Measurements from ENCODE around the gene DCANP1. TPM values are rescaled to one million over a fixed set of nuclear protein-coding genes. Genes with fewer than 3 reads are reported as not detected.
A peak's percentile ranks its signal among the peaks of the same experiment; 100 is the strongest.

The DCANP1 gene
- total and polyA plus RNA-seq, 2 of the 13 experiments (the other 11 are each of a cell fraction or from before 2014, with no cell fraction given), result not detected

DNA sequence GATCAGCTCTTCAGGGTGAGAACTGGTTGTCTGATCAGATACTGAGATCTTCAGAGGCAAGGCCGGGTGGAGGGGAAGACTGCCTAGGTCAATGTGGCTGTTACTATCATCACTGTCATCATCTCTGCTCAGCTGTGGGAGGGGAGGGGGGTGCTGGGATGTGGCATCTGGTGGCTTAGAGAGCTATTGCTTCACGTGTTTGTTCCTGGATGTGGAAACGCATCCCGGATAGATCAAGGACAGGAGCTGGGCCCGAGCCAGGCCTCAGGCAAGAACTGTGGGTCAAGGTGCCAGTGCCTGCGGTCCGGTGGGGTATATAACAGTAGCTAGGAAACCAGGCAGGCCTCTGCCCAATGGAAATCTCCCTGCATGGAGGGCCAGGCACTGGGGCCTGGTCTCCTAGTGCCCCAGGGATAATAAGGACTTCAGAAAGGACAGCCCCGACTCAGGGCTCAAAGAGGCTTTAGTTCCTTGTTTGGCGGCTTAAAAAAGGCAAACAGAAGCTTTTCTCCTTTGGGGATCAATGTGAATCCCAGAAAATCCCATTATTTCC is 35.3 kb upstream of the DCANP1 start (continued):
- TF ChIP-seq PREB (CRISPR knock-in tag; IDR thresholded peaks at IDR 0.05) (no peak), ZUFSP (CRISPR knock-in tag; IDR thresholded peaks at IDR 0.05; ENCODE audit: borderline replicate concordance) (no peak), DRAP1 (CRISPR knock-in tag; IDR thresholded peaks at IDR 0.05) (no peak), ATRX (CRISPR knock-in tag; IDR thresholded peaks at IDR 0.05; ENCODE audit: borderline replicate concordance) (no peak), ZNF382 (CRISPR knock-in tag; IDR thresholded peaks at IDR 0.05; ENCODE audit: borderline replicate concordance) (no peak), MAFG (CRISPR knock-in tag; IDR thresholded peaks at IDR 0.05) (no peak), RARG (CRISPR knock-in tag; IDR thresholded peaks at IDR 0.05; ENCODE audit: low read depth) (no peak), ZNF773 (CRISPR knock-in tag; IDR thresholded peaks at IDR 0.05; ENCODE audit: borderline replicate concordance) (no peak), CBX1 (IDR thresholded peaks at IDR 0.05; ENCODE audit: low read depth) (no peak), FIP1L1 (IDR thresholded peaks at IDR 0.05; ENCODE audit: borderline replicate concordance, insufficient read depth, low read depth, low read length) (no peak), TOPORS (CRISPR knock-in tag; IDR thresholded peaks at IDR 0.05) (no peak), PLSCR1 (CRISPR knock-in tag; IDR thresholded peaks at IDR 0.05; ENCODE audit: borderline replicate concordance) (no peak), KLF16 (CRISPR knock-in tag; IDR thresholded peaks at IDR 0.05) (peak in 1 of 2 experiments; percentile 81; a peak in 1 of 4 replicates), ZNF644 (CRISPR knock-in tag; IDR thresholded peaks at IDR 0.05; ENCODE audit: low read depth) (0 out of 2 replicates have a peak, but pooled peaks have one; percentile 60), ZNF557 (CRISPR knock-in tag; IDR thresholded peaks at IDR 0.05) (no peak), NPAS2 (CRISPR knock-in tag; IDR thresholded peaks at IDR 0.05; ENCODE audit: borderline replicate concordance) (no peak), HNF4A (CRISPR knock-in tag; IDR thresholded peaks at IDR 0.05) (peak; percentile 94), POLR2AphosphoS2 (IDR thresholded peaks at IDR 0.05; ENCODE audit: low read depth, low read length) (no peak), TEAD2 (CRISPR knock-in tag; IDR thresholded peaks at IDR 0.05) (no peak), ADNP (CRISPR knock-in tag; IDR thresholded peaks at IDR 0.05) (no peak), ZNF24 (IDR thresholded peaks at IDR 0.05) (no peak)
- TF ChIP-seq, protein P1, sequence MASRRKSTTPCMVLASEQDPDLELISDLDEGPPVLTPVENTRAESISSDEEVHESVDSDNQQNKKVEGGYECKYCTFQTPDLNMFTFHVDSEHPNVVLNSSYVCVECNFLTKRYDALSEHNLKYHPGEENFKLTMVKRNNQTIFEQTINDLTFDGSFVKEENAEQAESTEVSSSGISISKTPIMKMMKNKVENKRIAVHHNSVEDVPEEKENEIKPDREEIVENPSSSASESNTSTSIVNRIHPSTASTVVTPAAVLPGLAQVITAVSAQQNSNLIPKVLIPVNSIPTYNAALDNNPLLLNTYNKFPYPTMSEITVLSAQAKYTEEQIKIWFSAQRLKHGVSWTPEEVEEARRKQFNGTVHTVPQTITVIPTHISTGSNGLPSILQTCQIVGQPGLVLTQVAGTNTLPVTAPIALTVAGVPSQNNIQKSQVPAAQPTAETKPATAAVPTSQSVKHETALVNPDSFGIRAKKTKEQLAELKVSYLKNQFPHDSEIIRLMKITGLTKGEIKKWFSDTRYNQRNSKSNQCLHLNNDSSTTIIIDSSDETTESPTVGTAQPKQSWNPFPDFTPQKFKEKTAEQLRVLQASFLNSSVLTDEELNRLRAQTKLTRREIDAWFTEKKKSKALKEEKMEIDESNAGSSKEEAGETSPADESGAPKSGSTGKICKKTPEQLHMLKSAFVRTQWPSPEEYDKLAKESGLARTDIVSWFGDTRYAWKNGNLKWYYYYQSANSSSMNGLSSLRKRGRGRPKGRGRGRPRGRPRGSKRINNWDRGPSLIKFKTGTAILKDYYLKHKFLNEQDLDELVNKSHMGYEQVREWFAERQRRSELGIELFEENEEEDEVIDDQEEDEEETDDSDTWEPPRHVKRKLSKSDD (CRISPR knock-in tag; IDR thresholded peaks at IDR 0.05; ENCODE audit: low read depth), result no peak
- TF ChIP-seq, protein P2, sequence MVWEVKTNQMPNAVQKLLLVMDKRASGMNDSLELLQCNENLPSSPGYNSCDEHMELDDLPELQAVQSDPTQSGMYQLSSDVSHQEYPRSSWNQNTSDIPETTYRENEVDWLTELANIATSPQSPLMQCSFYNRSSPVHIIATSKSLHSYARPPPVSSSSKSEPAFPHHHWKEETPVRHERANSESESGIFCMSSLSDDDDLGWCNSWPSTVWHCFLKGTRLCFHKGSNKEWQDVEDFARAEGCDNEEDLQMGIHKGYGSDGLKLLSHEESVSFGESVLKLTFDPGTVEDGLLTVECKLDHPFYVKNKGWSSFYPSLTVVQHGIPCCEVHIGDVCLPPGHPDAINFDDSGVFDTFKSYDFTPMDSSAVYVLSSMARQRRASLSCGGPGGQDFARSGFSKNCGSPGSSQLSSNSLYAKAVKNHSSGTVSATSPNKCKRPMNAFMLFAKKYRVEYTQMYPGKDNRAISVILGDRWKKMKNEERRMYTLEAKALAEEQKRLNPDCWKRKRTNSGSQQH (CRISPR knock-in tag; IDR thresholded peaks at IDR 0.05; ENCODE audit: low read depth), result no peak

Measured in HepG2 (cell line).